ENCODE results near the gene WTAP. TPM values are rescaled to one million over a fixed set of nuclear protein-coding genes. Genes with fewer than 3 reads are reported as not detected.
"Not testable (repeated sequence)": the region's sequence is repeated elsewhere in the genome, so short reads cannot be mapped to it uniquely, and the experiment has no call there.

Gene WTAP
- total RNA-seq, 4 donors from 2014 or later, result 68.7 to 103 (median 85.3) TPM

DNA sequence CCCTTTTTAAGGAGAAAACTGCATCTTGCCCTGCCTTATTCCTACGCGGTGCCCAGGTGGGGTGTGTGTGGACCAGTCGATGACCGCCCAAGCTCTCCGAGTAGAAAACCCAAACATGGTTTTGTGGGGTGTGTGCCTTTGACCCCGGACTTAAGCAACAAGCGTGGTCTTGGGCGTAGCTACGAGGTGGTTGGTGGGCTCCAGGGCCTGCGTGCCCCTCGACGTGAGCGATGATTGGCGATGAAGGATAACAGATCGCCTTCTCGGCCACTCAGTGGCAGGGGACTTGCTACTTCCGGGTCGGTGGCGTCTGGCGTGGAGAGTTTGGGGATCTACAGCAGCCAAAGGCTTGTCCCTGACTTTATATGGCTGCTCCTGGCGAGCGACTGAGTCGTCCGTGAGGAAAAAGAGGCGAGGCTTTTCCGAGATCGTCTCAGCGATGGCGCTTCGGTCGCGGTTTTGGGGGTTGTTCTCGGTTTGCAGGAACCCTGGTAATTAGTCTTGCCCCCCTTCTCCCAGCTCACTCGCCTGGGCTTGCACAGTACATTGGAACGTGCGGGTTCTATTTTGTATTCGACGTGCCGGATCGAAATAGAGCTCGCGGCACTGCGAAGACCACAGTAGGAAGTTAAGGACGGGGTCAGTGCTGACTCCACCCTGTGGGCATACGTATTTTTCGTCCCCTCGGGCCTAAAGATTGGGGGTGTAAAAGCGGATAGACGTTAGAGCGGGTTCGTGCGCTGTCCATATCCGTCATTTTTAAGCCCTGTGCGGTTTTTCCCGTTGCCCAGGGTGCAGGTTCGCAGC, 63.0 kb downstream of the WTAP start, which contains the start of gene MRPL18:
TSS of gene MRPL18 (plus strand) at position 319 of the 807 bp plus-strand sequence. CDS start at position 440, 121 bp downstream.
- H3K9me3 ChIP-seq, result no peaks in the 10 kb centered on the region
- under 1% methylated on average over 53 of the region's 56 CpGs for WGBS
- TF ChIP-seq POLR2AphosphoS5 (IDR thresholded peaks at IDR 0.05), result peak in 1 of 3 donors; percentile 66
- TF ChIP-seq EP300 (IDR thresholded peaks at IDR 0.05), result no peak
- peak in 1 of 2 donors; percentile 65 for TF ChIP-seq POLR2A (IDR thresholded peaks at IDR 0.05)
- TF ChIP-seq, protein P1, sequence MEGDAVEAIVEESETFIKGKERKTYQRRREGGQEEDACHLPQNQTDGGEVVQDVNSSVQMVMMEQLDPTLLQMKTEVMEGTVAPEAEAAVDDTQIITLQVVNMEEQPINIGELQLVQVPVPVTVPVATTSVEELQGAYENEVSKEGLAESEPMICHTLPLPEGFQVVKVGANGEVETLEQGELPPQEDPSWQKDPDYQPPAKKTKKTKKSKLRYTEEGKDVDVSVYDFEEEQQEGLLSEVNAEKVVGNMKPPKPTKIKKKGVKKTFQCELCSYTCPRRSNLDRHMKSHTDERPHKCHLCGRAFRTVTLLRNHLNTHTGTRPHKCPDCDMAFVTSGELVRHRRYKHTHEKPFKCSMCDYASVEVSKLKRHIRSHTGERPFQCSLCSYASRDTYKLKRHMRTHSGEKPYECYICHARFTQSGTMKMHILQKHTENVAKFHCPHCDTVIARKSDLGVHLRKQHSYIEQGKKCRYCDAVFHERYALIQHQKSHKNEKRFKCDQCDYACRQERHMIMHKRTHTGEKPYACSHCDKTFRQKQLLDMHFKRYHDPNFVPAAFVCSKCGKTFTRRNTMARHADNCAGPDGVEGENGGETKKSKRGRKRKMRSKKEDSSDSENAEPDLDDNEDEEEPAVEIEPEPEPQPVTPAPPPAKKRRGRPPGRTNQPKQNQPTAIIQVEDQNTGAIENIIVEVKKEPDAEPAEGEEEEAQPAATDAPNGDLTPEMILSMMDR (IDR thresholded peaks at IDR 0.05), result no peak
- H3K4me1 ChIP-seq, result peaks cover 45% of the 10 kb centered on the region
- peaks cover 31% of the 10 kb centered on the region for H3K36me3 ChIP-seq
- H3K4me3 ChIP-seq, result peak within 1 kb of the TSS; percentile 79
- no peaks in the 10 kb centered on the region for H3K27me3 ChIP-seq
- H3K27ac ChIP-seq, result peak within 1 kb of the TSS; percentile 91
- DNase-seq (ENCODE audit: low spot score in 2 of 2), result peak; percentile 98

DNA sequence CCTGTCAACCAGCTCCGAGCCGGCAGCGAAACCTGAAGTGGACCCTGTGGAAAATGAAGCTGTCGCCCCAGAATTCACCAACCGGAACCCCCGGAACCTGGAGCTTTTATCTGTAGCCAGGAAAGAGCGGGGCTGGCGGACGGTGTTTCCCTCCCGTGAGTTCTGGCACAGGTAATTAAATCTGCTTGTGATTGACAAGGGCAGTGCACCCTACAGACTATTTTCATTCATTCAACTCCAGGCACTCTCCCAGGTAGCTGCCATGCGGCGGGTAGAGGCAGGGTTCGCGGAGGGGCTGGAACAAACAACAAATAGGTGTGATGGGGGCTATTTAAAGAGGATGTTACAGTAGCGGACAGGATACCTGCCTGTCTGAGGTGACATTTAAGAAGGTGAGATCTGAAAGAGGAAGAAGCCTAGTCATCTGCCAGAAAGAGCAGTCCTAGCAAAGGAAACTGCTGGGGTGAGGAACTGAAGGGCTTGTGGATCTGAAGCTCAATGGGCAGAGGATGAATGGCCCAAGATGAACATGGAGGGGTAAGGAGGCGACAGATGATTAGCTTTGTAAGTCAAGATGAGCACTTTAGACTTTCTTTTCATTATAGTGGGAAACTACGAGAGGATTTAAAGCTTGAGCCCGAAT, 63.8 kb downstream of the WTAP start:
- H3K36me3 ChIP-seq, result peaks cover 28% of the 10 kb centered on the region
- H3K4me3 ChIP-seq, result peak overlapping the region; percentile 79
- DNase-seq (ENCODE audit: low spot score in 2 of 2), result peak in 1 of 2 donors; percentile 70
- H3K27ac ChIP-seq, result peak overlapping the region; percentile 91
- no peaks in the 10 kb centered on the region for H3K9me3 ChIP-seq
- no peaks in the 10 kb centered on the region for H3K27me3 ChIP-seq
- H3K4me1 ChIP-seq, result peaks cover 40% of the 10 kb centered on the region
- WGBS, result 19% methylated on average over 12 of the region's 18 CpGs
- no peak for TF ChIP-seq POLR2AphosphoS5 (IDR thresholded peaks at IDR 0.05)
- TF ChIP-seq, protein P1 (IDR thresholded peaks at IDR 0.05), result no peak
- no peak for TF ChIP-seq POLR2A (IDR thresholded peaks at IDR 0.05)
- TF ChIP-seq EP300 (IDR thresholded peaks at IDR 0.05), result no peak

DNA sequence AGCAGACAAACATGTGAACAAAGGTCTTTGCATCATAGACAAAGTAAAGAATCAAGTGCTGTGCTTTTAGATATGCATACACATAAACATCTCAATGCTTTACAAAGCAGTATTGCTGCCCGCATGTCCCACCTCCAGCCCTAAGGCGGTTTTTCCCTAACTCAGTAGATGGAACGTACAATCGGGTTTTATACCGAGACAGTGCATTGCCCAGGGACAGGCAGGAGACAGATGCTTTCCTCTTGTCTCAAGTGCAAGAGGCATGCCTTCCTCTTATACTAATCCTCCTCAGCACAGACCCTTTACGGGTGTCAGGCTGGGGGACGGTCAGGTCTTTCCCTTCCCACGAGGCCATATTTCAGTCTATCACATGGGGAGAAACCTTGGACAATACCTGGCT, 67.7 kb downstream of the WTAP start:
- H3K9me3 ChIP-seq; DNase-seq (ENCODE audit: low spot score in 2 of 2); H3K27ac ChIP-seq; H3K27me3 ChIP-seq; H3K4me3 ChIP-seq: not testable (repeated sequence)
- WGBS, result 58% methylated on average over 8 of the region's 8 CpGs
- Histone ChIP-seq H3K4me1 (peaks cover 21% of the 10 kb centered on the region), H3K36me3 (peaks cover 64% of the 10 kb centered on the region)

DNA sequence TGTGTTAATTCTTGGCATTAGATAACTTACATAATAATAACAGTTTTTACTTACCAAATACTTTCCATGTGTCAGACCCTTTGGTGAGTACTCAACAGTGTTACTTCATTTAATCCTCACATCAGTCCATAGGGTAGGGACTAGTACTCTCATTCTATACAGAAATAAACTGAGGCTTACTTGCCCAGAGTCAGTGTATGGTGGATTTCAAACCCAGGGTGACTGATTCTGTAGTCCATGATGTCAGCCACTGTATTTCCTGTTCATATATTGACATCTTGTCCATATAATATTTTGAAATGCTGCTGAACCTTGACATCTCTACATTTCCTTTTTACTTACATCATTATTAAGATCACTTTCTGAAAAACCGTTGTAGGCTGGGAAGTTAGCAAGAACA, 70.2 kb downstream of the WTAP start:
- peaks cover 2% of the 10 kb centered on the region for H3K4me1 ChIP-seq
- H3K27me3 ChIP-seq, result no peaks in the 10 kb centered on the region
- H3K4me3 ChIP-seq, result no peak overlapping the region
- WGBS, result 74% methylated on average over 1 of the region's 1 CpG
- H3K9me3 ChIP-seq, result no peaks in the 10 kb centered on the region
- TF ChIP-seq POLR2A (IDR thresholded peaks at IDR 0.05) (no peak), EP300 (IDR thresholded peaks at IDR 0.05) (no peak), POLR2AphosphoS5 (IDR thresholded peaks at IDR 0.05) (no peak)
- TF ChIP-seq, protein P1 (IDR thresholded peaks at IDR 0.05), result no peak
- H3K36me3 ChIP-seq, result peaks cover 64% of the 10 kb centered on the region
- no peak overlapping the region for H3K27ac ChIP-seq
- DNase-seq (ENCODE audit: low spot score in 2 of 2), result no peak

DNA sequence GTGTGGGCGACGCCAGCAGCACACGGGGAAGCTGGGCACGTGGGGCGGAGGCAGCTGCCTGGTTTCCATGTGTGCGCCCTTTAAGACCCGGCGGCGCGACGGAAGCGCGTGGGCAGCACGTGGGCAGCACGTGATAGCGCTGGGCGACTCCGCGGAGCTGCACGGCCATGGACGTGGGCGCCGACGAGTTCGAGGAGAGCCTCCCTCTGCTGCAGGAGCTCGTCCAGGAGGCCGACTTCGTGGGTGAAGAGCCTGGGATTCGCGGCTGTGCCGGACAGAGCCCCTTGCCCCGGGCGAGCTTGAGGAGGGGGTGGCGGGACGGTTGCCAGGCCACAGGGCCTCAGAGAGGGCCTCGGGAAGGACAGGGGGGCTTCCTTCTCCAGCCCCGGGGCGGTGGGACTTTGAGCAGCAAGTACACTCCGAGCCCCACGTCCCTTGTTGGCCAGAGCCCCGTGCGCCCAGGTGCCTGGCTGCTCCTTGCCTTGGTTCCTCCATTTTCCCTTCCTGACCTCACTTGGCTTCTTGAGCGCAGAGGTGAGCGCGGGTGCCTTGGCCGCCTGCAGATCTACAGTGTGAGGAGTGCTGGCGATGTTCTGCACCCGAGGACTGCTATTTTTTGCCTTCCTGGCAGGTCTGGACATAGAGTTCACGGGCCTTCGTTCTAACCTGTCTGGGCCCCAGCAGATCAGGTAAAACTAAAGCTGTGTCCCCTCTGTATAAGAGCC, 73.0 kb downstream of the WTAP start, which contains the start of gene PNLDC1:
TSS of gene PNLDC1 (plus strand) at position 136 of the 725 bp plus-strand sequence. CDS start at position 168, 32 bp downstream.
- DNase-seq (ENCODE audit: low spot score in 2 of 2), result no peak
- H3K4me1 ChIP-seq, result no peaks in the 10 kb centered on the region
- no peak within 1 kb of the TSS for H3K4me3 ChIP-seq
- no peaks in the 10 kb centered on the region for H3K27me3 ChIP-seq
- TF ChIP-seq, protein P1 (IDR thresholded peaks at IDR 0.05), result no peak
- TF ChIP-seq POLR2A (IDR thresholded peaks at IDR 0.05) (no peak), EP300 (IDR thresholded peaks at IDR 0.05) (no peak), POLR2AphosphoS5 (IDR thresholded peaks at IDR 0.05) (no peak)
- no peaks in the 10 kb centered on the region for H3K9me3 ChIP-seq
- peaks cover 45% of the 10 kb centered on the region for H3K36me3 ChIP-seq
- no peak within 1 kb of the TSS for H3K27ac ChIP-seq
- 87% methylated on average over 36 of the region's 50 CpGs for WGBS
